Spleen (tissue), 11 donors: ENCODE data around the gene ARMC3. TPM values are rescaled to one million over a fixed set of nuclear protein-coding genes. Genes with fewer than 3 reads are reported as not detected.

Experiments used
- DNase-seq: peaks from one replicate; pipeline ENCODE4 v3.0.0-alpha.2; 2020
- H3K27ac ChIP-seq, 8 donors: fragments of 200-600 bp; sonication (generic) in 7 of 8; 1 replicate in 4 of 8; 2 replicates in 4 of 8; pipeline versions ENCODE4 v1.5.0 to v1.8.0; 2016 to 2021; ENCODE audit warnings: inconsistent platforms in 4 of 8, mild to moderate bottlenecking in 4 of 8, moderate library complexity in 1 of 8
- H3K27me3 ChIP-seq, 7 donors: fragments of 200-600 bp; sonication (generic) in 6 of 7; replicated peaks in 1 of 7; 1 replicate in 4 of 7; 2 replicates in 3 of 7; pipeline versions ENCODE4 v1.5.0 to v1.8.0; 2016 to 2021; ENCODE audit warnings: inconsistent platforms in 3 of 7, mild to moderate bottlenecking in 1 of 7
- H3K36me3 ChIP-seq, 6 donors: fragments of 200-600 bp; sonication (generic) in 5 of 6; 1 replicate in 4 of 6; 2 replicates in 2 of 6; pipeline versions ENCODE4 v1.5.0 to v1.8.0; 2016 to 2021; ENCODE audit warnings: inconsistent platforms in 2 of 6
- H3K4me1 ChIP-seq, 6 donors: fragments of 200-600 bp; sonication (generic) in 5 of 6; 1 replicate in 3 of 6; 2 replicates in 3 of 6; pipeline versions ENCODE4 v1.5.0 to v1.8.0; 2016 to 2021; ENCODE audit warnings: inconsistent platforms in 3 of 6
- H3K4me3 ChIP-seq, 8 donors: fragments of 200-600 bp; sonication (generic) in 7 of 8; 1 replicate in 4 of 8; 2 replicates in 4 of 8; pipeline versions ENCODE4 v1.5.0 to v1.8.0; 2016 to 2021; ENCODE audit warnings: inconsistent platforms in 4 of 8, mild to moderate bottlenecking in 4 of 8, moderate library complexity in 2 of 8
- H3K9me3 ChIP-seq, 8 donors: fragments of 200-600 bp; sonication (generic) in 7 of 8; 1 replicate in 4 of 8; 2 replicates in 4 of 8; pipeline versions ENCODE4 v1.5.0 to v1.8.0; 2016 to 2021; ENCODE audit warnings: inconsistent platforms in 4 of 8
- POLR2A ChIP-seq, 3 donors: fragments of 450-650 bp; IDR thresholded peaks; one replicate each; pipeline ENCODE4 v1.5.1; 2017; ENCODE audit warnings: antibody characterized with exemption in 3 of 3, mild to moderate bottlenecking in 1 of 3
- POLR2AphosphoS5 ChIP-seq, 3 donors: sonication (generic); formaldehyde crosslinking; IDR thresholded peaks; one replicate each; pipeline ENCODE4 v1.5.1; 2017; ENCODE audit warnings: antibody characterized with exemption in 3 of 3
- WGBS, 5 donors: extraction: QIAGEN DNeasy Blood & Tissue Kit in 3 of 5; methylation state at CpG; one replicate each; pipeline versions ENCODE4 v1.1.5 to v1.1.7; 2013 to 2018; 5-methylcytosine and 5-hydroxymethylcytosine counted together
- intact Hi-C: fragments of 100-400 bp; cut with DNase I; formaldehyde crosslinking; loops from one replicate; pipeline ENCODE4 v1.15.0; 2023; ENCODE audit warnings: low total_unique reads
- polyA plus RNA-seq, 3 donors: library from polyadenylated mRNA; stranded (reverse); fragments of 200-250 nt; gene quantifications; one replicate each; pipeline ENCODE4 v1.2.1, GENCODE V29; 2013
- total RNA-seq, 7 donors: library from RNA; depleted of rRNA in 3 of 7; stranded (reverse); fragments of >200 nt in 3 of 7; fragmentation: NEBNext Ultra II Directional in 4 of 7; extraction: Animal tissue kit (Norgen Biotek cat#: 25700) in 4 of 7; gene quantifications; one replicate each; pipeline versions ENCODE4 v1.1.0 to v1.2.1, GENCODE V29; 2016 to 2021
- TF ChIP-seq, protein P1 (sequence below), 11 experiments: fragments of 200-600 bp in 7 of 11; fragments of 450-650 bp in 4 of 11; sonication (generic) in 4 of 11; IDR thresholded peaks in 8 of 11; conservative IDR thresholded peaks in 3 of 11; 1 replicate in 7 of 11; 2 replicates in 4 of 11; pipeline versions ENCODE4 v1.4.0 to v1.8.0; 2016 to 2021; ENCODE audit warnings: antibody characterized with exemption in 11 of 11, inconsistent platforms in 4 of 11, mild to moderate bottlenecking in 1 of 11
- donor health status: healthy with polysubstance abuse.
- donor health status: DM: no; HTN: no; CAD: no; lungs with moderate emphysema.
- donor health status: DM: no; HTN: no; CAD: no.
- donor health status: Bipolar disorder and iron deficiency.
- donor health status: healthy.
- donor health status: DM: no; HTN: no; CAD: no.
- donor health status: DM: yes; HTN: yes; CAD: no.

Gene ARMC3
- total and polyA plus RNA-seq, 10 donors: 0.66 to 0.85 TPM; not detected in 8

DNA sequence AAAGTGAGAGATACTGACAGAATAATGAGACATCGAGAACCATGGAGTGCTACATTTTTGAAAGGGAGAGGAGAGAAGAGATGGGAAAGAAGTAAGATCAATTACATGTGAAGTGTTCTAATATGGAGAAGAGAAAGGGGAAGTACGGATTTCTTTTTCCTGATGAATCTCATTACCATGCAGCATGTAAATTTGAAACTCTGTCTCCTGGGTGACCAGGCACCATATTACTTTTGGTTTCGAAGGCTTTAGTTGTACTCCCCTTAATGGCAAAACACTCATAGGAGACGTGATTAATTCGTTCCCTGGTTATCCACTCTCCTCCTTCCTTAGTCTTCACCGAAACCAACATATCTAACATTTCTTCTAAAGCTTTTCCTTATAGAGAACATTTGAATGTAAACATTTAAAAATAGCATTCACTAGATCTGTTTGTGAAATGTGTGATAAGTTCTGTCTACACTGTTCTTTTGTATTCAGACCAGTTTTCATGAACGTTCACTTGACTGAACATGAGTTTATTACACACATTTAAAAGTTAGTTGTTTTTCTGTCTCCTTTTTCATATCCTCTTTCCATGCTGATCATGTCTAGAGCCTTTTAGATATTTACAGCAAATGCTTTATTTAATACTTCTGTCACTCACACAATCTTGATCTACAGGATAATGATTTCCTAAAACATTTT, 87.3 kb downstream of the ARMC3 start:
- no peak for DNase-seq
- WGBS, 5 donors: 67 to 90% (median 81%) methylated on average over 7 of the region's 7 CpGs
- Histone ChIP-seq H3K36me3 (no peaks in the 10 kb centered on the region), H3K27ac (peak overlapping the region in 3 of 8 donors; percentile 33 to 39 (median 35)), H3K9me3 (no peaks in the 10 kb centered on the region), H3K4me1 (no peaks in the 10 kb centered on the region), H3K27me3 (peaks cover 0 to 6% (median 0%) of the 10 kb centered on the region in 7 donors), H3K4me3 (peak overlapping the region in 1 of 8 donors; percentile 19)
- intact Hi-C loops: no loop called here
- TF ChIP-seq POLR2A (IDR thresholded peaks at IDR 0.05): no peak
- TF ChIP-seq POLR2AphosphoS5 (IDR thresholded peaks at IDR 0.05): no peak
- TF ChIP-seq, protein P1, sequence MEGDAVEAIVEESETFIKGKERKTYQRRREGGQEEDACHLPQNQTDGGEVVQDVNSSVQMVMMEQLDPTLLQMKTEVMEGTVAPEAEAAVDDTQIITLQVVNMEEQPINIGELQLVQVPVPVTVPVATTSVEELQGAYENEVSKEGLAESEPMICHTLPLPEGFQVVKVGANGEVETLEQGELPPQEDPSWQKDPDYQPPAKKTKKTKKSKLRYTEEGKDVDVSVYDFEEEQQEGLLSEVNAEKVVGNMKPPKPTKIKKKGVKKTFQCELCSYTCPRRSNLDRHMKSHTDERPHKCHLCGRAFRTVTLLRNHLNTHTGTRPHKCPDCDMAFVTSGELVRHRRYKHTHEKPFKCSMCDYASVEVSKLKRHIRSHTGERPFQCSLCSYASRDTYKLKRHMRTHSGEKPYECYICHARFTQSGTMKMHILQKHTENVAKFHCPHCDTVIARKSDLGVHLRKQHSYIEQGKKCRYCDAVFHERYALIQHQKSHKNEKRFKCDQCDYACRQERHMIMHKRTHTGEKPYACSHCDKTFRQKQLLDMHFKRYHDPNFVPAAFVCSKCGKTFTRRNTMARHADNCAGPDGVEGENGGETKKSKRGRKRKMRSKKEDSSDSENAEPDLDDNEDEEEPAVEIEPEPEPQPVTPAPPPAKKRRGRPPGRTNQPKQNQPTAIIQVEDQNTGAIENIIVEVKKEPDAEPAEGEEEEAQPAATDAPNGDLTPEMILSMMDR (IDR thresholded peaks at IDR 0.05 in 8 of 11, conservative IDR thresholded peaks at IDR 0.05 in 3 of 11): no peak

DNA sequence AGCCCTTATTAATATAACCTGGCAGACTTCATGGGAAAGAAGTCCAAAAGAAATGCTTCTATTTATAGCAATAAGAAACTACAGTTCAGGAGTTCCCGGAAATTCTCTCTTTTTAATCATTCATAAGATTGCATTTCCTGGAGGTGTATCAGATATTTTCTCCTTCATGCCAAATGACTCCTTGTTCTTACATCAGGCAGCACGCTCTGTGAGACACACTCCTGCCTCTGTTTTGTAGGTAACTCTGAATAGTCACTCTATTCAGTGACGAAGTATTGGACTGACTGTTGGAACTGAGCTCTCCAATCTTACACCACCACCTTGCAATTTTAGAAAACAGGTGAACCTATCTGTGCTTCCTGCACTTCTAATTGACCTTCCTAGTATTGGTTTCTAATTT, 88.8 kb downstream of the ARMC3 start:
- 65 to 84% (median 76%) methylated on average over 3 of the region's 3 CpGs for WGBS, 5 donors
- no peak for TF ChIP-seq POLR2A (IDR thresholded peaks at IDR 0.05)
- TF ChIP-seq, protein P1 (IDR thresholded peaks at IDR 0.05 in 8 of 11, conservative IDR thresholded peaks at IDR 0.05 in 3 of 11): no peak
- no peak for TF ChIP-seq POLR2AphosphoS5 (IDR thresholded peaks at IDR 0.05)
- peaks cover 0 to 11% (median 0%) of the 10 kb centered on the region in 7 donors for H3K27me3 ChIP-seq
- intact Hi-C loops: no loop called here
- no peaks in the 10 kb centered on the region for H3K4me1 ChIP-seq
- no peaks in the 10 kb centered on the region for H3K36me3 ChIP-seq
- H3K9me3 ChIP-seq: peaks cover 0 to 8% (median 4%) of the 10 kb centered on the region in 8 donors
- no peak overlapping the region for H3K27ac ChIP-seq
- H3K4me3 ChIP-seq: no peak overlapping the region
- no peak for DNase-seq

DNA sequence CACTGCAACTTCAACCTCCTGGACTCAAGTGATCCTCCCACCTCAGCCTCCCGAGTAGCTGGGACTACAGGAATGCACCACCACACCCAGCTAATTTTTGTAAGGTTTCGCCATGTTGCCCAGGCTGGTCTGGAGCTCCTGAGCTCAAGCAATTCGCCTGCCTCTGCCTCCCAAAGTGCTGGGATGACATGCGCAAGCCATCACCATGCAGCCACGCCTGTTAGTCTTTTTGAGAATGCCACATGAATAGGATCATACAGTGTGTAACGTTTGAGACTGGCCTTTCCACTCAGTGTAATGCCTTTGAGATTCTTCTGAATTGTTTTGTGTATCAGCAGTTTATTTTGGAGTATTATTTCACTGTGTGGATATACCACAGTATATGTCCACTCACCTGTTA, 91.8 kb downstream of the ARMC3 start:
- no peak for DNase-seq
- TF ChIP-seq POLR2A (IDR thresholded peaks at IDR 0.05): no peak
- TF ChIP-seq, protein P1 (IDR thresholded peaks at IDR 0.05 in 8 of 11, conservative IDR thresholded peaks at IDR 0.05 in 3 of 11): no peak
- no peak for TF ChIP-seq POLR2AphosphoS5 (IDR thresholded peaks at IDR 0.05)
- WGBS, 5 donors: 81 to 87% (median 83%) methylated on average over 6 of the region's 6 CpGs

DNA sequence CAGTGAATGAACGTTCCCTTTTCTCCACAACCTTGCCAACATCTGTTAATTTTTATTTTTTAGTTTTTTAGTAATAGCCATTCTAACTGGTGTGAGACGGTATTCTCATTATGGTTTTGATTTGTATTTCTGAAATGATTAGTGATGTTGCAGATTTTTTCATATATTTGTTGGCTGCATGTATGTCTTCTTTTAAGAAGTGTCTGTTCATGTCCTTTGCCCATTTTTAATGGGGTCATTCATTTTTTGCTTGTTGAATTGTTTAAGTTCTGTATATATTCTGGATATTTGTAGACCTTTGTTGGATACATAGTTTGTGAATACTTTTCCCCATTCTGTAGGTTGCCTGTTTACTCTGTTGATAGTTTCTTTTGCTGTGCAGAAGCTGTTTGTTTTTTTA, 93.6 kb downstream of the ARMC3 start:
- no peak overlapping the region for H3K27ac ChIP-seq
- H3K27me3 ChIP-seq: peaks cover 0 to 22% (median 0%) of the 10 kb centered on the region in 7 donors
- no peaks in the 10 kb centered on the region for H3K36me3 ChIP-seq
- no peak overlapping the region for H3K4me3 ChIP-seq
- intact Hi-C loops: no loop called here
- TF ChIP-seq, protein P1 (IDR thresholded peaks at IDR 0.05 in 8 of 11, conservative IDR thresholded peaks at IDR 0.05 in 3 of 11): no peak
- TF ChIP-seq POLR2A (IDR thresholded peaks at IDR 0.05) (no peak), POLR2AphosphoS5 (IDR thresholded peaks at IDR 0.05) (no peak)
- peaks cover 0 to 38% (median 30%) of the 10 kb centered on the region in 8 donors for H3K9me3 ChIP-seq
- H3K4me1 ChIP-seq: no peaks in the 10 kb centered on the region
- no peak for DNase-seq
- WGBS, 5 donors: 75 to 87% (median 84%) methylated on average over 2 of the region's 2 CpGs

More for the DNA sequence above, 91.8 kb downstream of the ARMC3 start:
- Histone ChIP-seq H3K36me3 (no peaks in the 10 kb centered on the region), H3K27ac (no peak overlapping the region), H3K9me3 (peaks cover 0 to 35% (median 28%) of the 10 kb centered on the region in 8 donors), H3K4me3 (no peak overlapping the region), H3K4me1 (no peaks in the 10 kb centered on the region), H3K27me3 (peaks cover 0 to 22% (median 0%) of the 10 kb centered on the region in 7 donors)
- intact Hi-C loops: no loop called here
